ENCODE data around the gene SMAD5. TPM values are rescaled to one million over a fixed set of nuclear protein-coding genes. Genes with fewer than 3 reads are reported as not detected.
A peak's percentile ranks its signal among the peaks of the same experiment; 100 is the strongest.

The SMAD5 gene
- total RNA-seq, 1 experiment from 2014 or later: 69.3 TPM

DNA sequence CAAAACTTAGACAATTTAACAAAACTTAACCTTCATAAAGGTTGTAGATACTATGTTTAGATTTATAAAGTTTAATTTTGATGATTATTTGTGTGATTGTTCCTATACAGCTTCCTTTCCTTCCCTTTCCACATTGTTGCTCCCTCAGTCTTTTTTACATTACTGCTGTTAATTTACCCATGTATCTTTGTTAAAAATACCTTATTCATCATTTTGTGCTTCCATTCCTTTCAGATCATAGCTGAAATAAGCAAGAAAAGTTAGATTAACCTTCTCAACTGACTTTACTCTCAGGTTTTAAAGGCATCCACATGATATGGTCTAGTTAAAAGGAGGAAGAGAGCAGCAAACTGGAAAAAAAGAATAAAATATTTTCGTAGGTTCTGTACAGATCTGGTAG is 2.0 kb downstream of the SMAD5 start:
- WGBS (ENCODE audit: extremely low coverage, insufficient read length, low lambda C conversion rate): no CpG with 5 or more reads among the region's 1 CpG
- H3K36me3 Mint-ChIP-seq (ENCODE audit: insufficient read depth in 1 of 3, low read depth in 3 of 3): no peaks in the 10 kb centered on the region; a peak in 2 of 7 replicates
- H4K5ac ChIP-seq (ENCODE audit: insufficient read length, low read depth, low read length): no peak overlapping the region
- no peak overlapping the region for H3K27ac ChIP-seq (ENCODE audit: insufficient read length, low read depth, low read length)
- H4K8ac ChIP-seq (replicated peaks; ENCODE audit: insufficient read length, low read depth, low read length): no peak overlapping the region
- H3K4ac ChIP-seq (ENCODE audit: low read depth, low read length): no peak overlapping the region
- no peak overlapping the region for H3K56ac ChIP-seq (ENCODE audit: insufficient read length, low read depth, low read length)
- no peaks in the 10 kb centered on the region for H4K20me1 ChIP-seq (ENCODE audit: control insufficient read depth, insufficient read depth, insufficient read length)
- no peak overlapping the region for H3K18ac ChIP-seq (ENCODE audit: insufficient read length, low read depth, low read length)
- no peak overlapping the region for H3K23ac ChIP-seq (ENCODE audit: insufficient read length, low read depth, low read length)
- no peak overlapping the region for H2BK20ac ChIP-seq (ENCODE audit: low read depth, low read length, poor library complexity, severe bottlenecking)
- H2AK5ac ChIP-seq (ENCODE audit: insufficient read length, low read length): no peak overlapping the region
- peaks cover 36% of the 10 kb centered on the region; the same call in 1 of the 2 replicates for H3K79me2 ChIP-seq (ENCODE audit: insufficient read depth, low read length)
- H2BK15ac ChIP-seq (ENCODE audit: low read depth, low read length): no peak overlapping the region
- H3K27ac Mint-ChIP-seq: no peak overlapping the region
- DNase-seq: no peak
- H3K14ac ChIP-seq (ENCODE audit: insufficient read depth, low read length): no peak overlapping the region
- TF ChIP-seq, protein P1, sequence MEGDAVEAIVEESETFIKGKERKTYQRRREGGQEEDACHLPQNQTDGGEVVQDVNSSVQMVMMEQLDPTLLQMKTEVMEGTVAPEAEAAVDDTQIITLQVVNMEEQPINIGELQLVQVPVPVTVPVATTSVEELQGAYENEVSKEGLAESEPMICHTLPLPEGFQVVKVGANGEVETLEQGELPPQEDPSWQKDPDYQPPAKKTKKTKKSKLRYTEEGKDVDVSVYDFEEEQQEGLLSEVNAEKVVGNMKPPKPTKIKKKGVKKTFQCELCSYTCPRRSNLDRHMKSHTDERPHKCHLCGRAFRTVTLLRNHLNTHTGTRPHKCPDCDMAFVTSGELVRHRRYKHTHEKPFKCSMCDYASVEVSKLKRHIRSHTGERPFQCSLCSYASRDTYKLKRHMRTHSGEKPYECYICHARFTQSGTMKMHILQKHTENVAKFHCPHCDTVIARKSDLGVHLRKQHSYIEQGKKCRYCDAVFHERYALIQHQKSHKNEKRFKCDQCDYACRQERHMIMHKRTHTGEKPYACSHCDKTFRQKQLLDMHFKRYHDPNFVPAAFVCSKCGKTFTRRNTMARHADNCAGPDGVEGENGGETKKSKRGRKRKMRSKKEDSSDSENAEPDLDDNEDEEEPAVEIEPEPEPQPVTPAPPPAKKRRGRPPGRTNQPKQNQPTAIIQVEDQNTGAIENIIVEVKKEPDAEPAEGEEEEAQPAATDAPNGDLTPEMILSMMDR (conservative IDR thresholded peaks at IDR 0.05): no peak
- peak overlapping the region; percentile 31 to 73; a peak in 4 of 5 replicates for H3K4me3 Mint-ChIP-seq
- H3K4me1 ChIP-seq (ENCODE audit: insufficient read depth, low read length): no peaks in the 10 kb centered on the region
- H3K23me2 ChIP-seq (ENCODE audit: insufficient read length, low read depth, low read length, poor library complexity, severe bottlenecking): peaks cover 7% of the 10 kb centered on the region
- H3K27me3 ChIP-seq (ENCODE audit: insufficient read depth, low read length): no peaks in the 10 kb centered on the region
- no peaks in the 10 kb centered on the region for H3K9me3 ChIP-seq (ENCODE audit: control insufficient read depth, low read depth, low read length)
- no peak overlapping the region for H3T11ph ChIP-seq (ENCODE audit: low read length)
- no peaks in the 10 kb centered on the region for H3K9me3 Mint-ChIP-seq
- no peak overlapping the region for H2BK120ac ChIP-seq (ENCODE audit: low read depth, low read length, poor library complexity, severe bottlenecking)
- peaks cover 2% of the 10 kb centered on the region for H3K79me1 ChIP-seq (ENCODE audit: insufficient read depth, low read depth, low read length, poor library complexity, severe bottlenecking)
- no peak overlapping the region for H3K4me2 ChIP-seq (ENCODE audit: insufficient read depth, insufficient read length, low read length)
- H3K4me1 Mint-ChIP-seq: peaks cover 39 to 40% of the 10 kb centered on the region in 2 experiments
- H2BK5ac ChIP-seq (ENCODE audit: insufficient read length, low read length): no peak overlapping the region
- H2AFZ ChIP-seq (ENCODE audit: low read length): no peak overlapping the region
- H4K91ac ChIP-seq (ENCODE audit: insufficient read length, low read depth, low read length): no peak overlapping the region
- no peak overlapping the region for H3K9ac ChIP-seq (ENCODE audit: extremely low read depth, insufficient read length, low read length)
- H3K27me3 Mint-ChIP-seq (ENCODE audit: low read depth): peaks cover 11% of the 10 kb centered on the region
- H2BK12ac ChIP-seq (ENCODE audit: insufficient read length, low read depth, low read length): no peak overlapping the region

All from H9 (cell line).